Transverse colon (tissue), 3 donors: ENCODE data around the gene FOXR1.

Experiments used
- CTCF ChIP-seq, 5 experiments: fragments of 200-600 bp in 3 of 5; fragments of 450-650 bp in 2 of 5; sonication (generic) in 3 of 5; IDR thresholded peaks; 1 replicate in 2 of 5; 2 replicates in 3 of 5; pipeline ENCODE4 v1.5.1; 2016 to 2017; ENCODE audit warnings: antibody characterized with exemption in 5 of 5, inconsistent platforms in 3 of 5, mild to moderate bottlenecking in 2 of 5, moderate library complexity in 1 of 5
- POLR2A ChIP-seq: fragments of 450-650 bp; IDR thresholded peaks from one replicate; pipeline ENCODE4 v1.6.1; 2016; ENCODE audit warnings: antibody characterized with exemption, mild to moderate bottlenecking, moderate library complexity

GRCh38 chr11:118980191-118980881, 8.8 kb downstream of the FOXR1 start:
- TF ChIP-seq CTCF (IDR thresholded peaks at IDR 0.05) (no peak), POLR2A (no peak)
